ENCODE measurements around the gene TBC1D19.
A peak's percentile ranks its signal among the peaks of the same experiment; 100 is the strongest.

TBC1D19 gene

GRCh38 chr4:26766141-26766540 is 182.3 kb downstream of the TBC1D19 start:
- no peak for DNase-seq
- intact Hi-C loops (cut with DNase I): no loop called here

GRCh38 chr4:26772096-26772873 is 188.4 kb downstream of the TBC1D19 start:
- intact Hi-C loops (cut with DNase I): no loop called here
- no peak for DNase-seq

GRCh38 chr4:26779224-26779623 is 195.3 kb downstream of the TBC1D19 start:
- intact Hi-C loops (cut with DNase I): no loop called here
- no peak for DNase-seq

- intact Hi-C loops (cut with DNase I): no loop called here
- DNase-seq: peak in 3 of 10 donors; percentile 13 to 74 (median 29)
Measured at GRCh38 chr4:26779674-26780073, 195.8 kb downstream of the TBC1D19 start.

- no peak for DNase-seq
- intact Hi-C loops (cut with DNase I): no loop called here
Measured at GRCh38 chr4:26780539-26780938, 196.7 kb downstream of the TBC1D19 start.

GRCh38 chr4:26782168-26782829 is 198.4 kb downstream of the TBC1D19 start:
- intact Hi-C loops (cut with DNase I): no loop called here
- DNase-seq: no peak

- intact Hi-C loops (cut with DNase I): no loop called here
- DNase-seq: no peak
Measured at GRCh38 chr4:26782830-26783202, 198.9 kb downstream of the TBC1D19 start.

GRCh38 chr4:26784207-26784865 is 200.5 kb downstream of the TBC1D19 start:
- intact Hi-C loops (cut with DNase I): no loop called here
- DNase-seq: no peak

- intact Hi-C loops (cut with DNase I): no loop called here
Measured at GRCh38 chr4:26785312-26785711, 201.4 kb downstream of the TBC1D19 start.

GRCh38 chr4:26785810-26786209 is 201.9 kb downstream of the TBC1D19 start:
- intact Hi-C loops (cut with DNase I): no loop called here
- DNase-seq: no peak

More at GRCh38 chr4:26785312-26785711, 201.4 kb downstream of the TBC1D19 start:
- DNase-seq: no peak

GRCh38 chr4:26786916-26787315 is 203.0 kb downstream of the TBC1D19 start:
- intact Hi-C loops (cut with DNase I): no loop called here
- DNase-seq: no peak

- DNase-seq: no peak
- intact Hi-C loops (cut with DNase I): no loop called here
Measured at GRCh38 chr4:26787461-26788340, 203.8 kb downstream of the TBC1D19 start.

GRCh38 chr4:26788341-26788733 is 204.5 kb downstream of the TBC1D19 start:
- no peak for DNase-seq
- intact Hi-C loops (cut with DNase I): no loop called here

- intact Hi-C loops (cut with DNase I): no loop called here
- no peak for DNase-seq
Measured at GRCh38 chr4:26789208-26789607, 205.3 kb downstream of the TBC1D19 start.

- intact Hi-C loops (cut with DNase I): no loop called here
- no peak for DNase-seq
Measured at GRCh38 chr4:26791346-26791745, 207.5 kb downstream of the TBC1D19 start.

GRCh38 chr4:26792639-26793038 is 208.8 kb downstream of the TBC1D19 start:
- DNase-seq: no peak
- intact Hi-C loops (cut with DNase I): no loop called here

GRCh38 chr4:26793735-26794134 is 209.9 kb downstream of the TBC1D19 start:
- intact Hi-C loops (cut with DNase I): no loop called here
- DNase-seq: no peak

GRCh38 chr4:26796081-26796480 is 212.2 kb downstream of the TBC1D19 start:
- DNase-seq: no peak
- intact Hi-C loops (cut with DNase I): no loop called here

GRCh38 chr4:26802790-26803189 is 218.9 kb downstream of the TBC1D19 start:
- intact Hi-C loops (cut with DNase I): no loop called here
- no peak for DNase-seq

- DNase-seq: peak in 8 of 10 donors; percentile 19 to 85 (median 42)
- intact Hi-C loops (cut with DNase I): no loop called here
Measured at GRCh38 chr4:26803211-26803861, 219.5 kb downstream of the TBC1D19 start.
